Hematopoietic multipotent progenitor cell treated with erythropoietin and hydrocortisone succinate and interleukin-3 and kit ligand, for 4 days (in vitro differentiated cells): ENCODE measurements around the gene ANKRD29.

Source experiments
- DNase-seq: peaks from one replicate; pipeline ENCODE4 v3.0.0-alpha.2; 2015

Gene ANKRD29, protein sequence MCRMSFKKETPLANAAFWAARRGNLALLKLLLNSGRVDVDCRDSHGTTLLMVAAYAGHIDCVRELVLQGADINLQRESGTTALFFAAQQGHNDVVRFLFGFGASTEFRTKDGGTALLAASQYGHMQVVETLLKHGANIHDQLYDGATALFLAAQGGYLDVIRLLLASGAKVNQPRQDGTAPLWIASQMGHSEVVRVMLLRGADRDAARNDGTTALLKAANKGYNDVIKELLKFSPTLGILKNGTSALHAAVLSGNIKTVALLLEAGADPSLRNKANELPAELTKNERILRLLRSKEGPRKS

DNA sequence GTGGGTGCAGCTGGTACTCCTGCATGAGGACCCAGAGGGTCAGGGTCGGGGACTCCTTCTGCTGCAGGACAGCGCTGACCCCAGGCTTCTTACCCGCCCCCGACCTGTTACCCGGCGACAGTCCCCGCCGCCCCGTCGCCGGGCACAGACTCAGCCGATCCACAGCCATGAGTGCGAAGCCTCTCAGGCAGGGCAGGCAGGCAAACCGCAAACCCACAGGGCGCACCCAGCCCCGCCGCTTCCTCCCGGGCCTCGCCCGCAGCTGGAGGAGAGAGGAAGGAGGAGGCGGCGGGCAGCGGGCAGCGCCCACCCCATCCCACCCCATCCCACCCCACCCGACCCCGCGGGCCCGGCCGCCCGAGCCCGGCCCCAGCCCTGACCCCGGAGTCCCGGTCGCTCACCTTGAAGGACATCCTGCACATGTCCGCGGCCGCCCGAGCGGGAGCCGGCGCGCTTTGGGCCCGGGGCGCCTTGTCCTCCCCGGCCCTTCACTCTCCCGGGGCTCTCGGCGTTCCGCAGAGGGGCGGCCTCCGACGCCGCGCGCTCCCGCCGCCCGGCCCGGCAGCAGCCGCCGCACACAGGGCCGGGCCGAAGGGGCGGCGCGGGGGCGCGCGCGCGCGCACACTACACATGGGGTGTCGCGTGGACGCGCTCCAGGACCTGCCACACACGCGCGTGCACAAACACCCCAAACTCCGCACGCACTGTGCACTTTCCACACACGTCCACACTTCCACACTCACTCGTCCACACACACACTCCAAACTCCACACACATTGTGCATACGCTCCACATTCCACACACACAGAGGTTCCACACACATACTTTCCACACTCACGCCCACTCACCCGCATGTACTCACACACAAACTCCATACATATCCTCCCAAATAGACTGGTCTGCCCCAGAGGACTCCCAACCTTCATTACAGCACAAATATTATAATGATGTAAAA lies at the start of gene ANKRD29:
Gene ANKRD29, minus strand, starts transcription at position 603 of the 955 bp plus-strand sequence. Its CDS starts 181 bp downstream, at position 422.
- DNase-seq: peak; percentile 82

DNA sequence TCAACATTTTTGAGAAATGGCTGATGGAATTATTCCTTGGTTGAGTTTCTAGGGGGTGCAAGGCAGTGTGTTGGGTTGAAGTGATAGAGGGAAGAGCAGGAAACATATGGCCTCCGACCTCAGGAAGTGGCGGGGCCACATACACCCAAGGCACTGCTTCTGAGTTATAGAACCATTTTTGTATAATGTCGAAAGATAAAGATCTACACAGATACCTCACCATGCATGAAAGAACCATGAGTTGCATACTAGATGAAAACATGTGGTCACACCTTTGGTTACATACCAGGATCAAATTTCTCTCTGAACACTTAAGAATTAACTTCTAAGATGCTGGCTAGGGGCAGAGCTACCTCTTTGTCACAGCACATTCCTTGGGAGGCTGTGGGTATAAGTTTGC lies 49.7 kb upstream of the ANKRD29 start:
- peak; percentile 76 for DNase-seq

DNA sequence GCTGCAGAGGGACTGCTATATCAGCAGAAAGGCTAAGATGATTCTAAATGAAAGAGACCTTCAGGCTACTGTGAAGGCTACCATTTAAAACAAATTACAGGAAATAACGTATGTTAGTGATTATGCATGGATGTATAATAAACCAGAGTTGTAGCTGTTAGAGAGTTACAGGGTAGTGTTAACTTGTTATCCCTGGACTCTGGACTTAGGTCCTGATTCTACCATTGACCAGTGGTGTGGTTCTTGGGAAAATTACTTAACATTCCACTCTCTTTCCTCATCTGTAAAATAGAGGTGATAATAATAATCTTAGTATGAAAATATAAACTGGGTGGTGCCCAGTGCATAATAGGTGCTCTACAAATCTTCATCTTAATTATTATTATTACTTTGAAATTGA lies 48.7 kb upstream of the ANKRD29 start:
- no peak for DNase-seq

DNA sequence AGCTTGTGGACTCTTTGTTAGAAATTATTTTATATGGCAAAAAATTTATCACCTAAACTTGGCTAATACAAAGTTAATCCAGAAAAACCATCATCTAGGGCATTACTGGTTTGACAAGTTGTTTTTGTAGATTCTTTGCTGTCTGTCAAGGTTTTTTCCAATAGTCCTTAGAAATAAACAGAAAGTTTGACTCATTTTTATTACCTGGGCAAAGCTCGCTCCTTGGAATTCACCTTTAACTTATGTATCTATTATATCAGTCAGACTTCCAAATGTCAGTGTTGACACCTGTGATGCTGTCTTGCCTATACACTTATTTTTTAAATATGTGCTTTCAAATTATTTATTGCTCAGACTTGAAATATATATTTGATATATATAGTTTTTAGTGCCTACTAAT lies 48.2 kb upstream of the ANKRD29 start:
- DNase-seq: no peak

DNA sequence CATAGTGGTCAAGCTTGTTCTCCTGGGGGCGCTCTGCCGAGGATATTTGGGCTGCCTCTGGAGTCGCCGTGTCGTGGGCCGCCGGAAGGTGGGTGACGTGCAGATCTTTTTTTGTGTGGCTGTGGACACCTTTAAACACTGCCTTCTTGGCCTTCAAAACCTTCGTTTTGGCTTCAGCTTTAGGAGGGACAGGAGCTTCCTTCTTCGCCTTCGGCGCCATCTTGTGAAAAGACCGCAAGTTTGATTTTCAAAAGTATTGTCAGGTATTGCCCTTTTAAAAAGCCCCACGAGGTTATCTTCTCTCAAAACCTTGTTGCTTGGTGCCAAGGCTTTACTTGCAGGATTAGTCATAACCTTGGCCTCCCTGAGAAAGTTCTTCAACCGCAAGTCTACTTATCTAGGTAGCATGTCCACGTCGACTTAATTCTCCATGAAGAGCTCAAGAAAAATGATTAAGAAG lies 47.4 kb upstream of the ANKRD29 start:
- DNase-seq: peak; percentile 41

DNA sequence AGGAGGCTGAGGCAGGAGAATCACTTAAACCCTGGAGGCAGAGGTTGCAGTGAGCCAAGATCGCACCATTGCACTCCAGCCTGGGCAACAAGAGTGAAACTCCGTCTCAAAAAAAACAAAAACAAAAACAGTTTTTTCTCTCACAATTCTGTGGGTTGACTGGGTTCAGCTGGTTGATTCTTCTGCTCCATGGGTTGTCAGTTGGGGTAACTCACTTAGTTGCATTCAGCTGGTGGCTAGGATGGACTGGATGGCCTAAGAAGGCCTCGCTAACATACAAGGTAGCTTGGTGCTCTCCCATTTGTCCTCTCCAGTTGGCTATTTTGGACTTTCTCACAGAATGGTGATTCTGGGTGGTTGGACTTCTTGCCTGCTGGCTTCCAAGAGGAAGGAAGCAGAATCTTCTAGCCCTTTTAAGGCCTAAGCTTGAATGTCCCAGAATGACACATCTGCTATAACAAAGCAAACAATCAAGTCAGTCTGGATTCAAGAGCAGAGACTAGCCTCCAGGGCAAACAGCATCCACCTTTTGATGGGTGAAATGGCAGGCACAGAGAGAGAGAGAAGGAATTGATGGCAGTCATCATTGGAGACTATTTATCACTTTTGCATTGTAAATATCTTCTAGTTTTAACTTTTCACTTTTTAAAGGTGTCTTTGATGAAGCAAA lies 44.4 kb upstream of the ANKRD29 start:
- no peak for DNase-seq

DNA sequence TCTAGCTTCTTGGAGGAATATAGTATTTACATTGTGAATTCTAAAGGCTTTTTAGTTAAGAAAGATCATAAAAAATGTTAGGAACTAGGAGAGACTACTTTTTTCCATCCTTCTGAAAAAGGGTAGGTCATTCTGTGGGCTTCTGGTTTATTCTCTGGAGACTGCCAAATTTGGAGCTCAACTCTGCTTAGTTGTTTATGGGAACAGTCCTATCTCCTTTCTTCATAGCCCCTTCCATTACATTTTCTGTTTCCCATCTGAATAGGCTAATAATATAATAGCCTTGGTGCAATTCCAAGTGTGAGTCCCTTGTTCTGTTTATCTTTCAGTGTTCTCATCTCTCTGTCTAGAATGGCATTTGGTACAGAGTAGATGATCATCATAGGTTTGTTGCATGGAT lies 42.1 kb upstream of the ANKRD29 start:
- DNase-seq: no peak

DNA sequence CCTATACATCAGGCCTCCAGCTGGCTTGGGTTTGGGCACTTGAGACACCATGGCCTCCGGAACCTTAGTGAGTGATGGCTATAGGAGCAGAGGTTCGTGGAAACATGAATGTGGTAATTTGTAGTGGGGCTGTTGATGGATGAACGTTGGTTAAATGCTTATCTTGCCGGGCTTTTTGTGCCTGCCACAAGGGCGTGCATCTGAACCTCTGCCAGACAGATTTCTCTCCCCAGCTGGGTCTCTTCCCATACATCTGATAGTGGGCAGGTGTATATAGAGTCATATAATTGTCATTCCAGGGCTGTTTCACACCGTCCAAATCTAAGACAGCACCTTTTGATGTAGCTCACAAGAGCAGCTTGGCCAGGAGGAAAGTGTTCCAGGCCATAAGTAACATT lies 41.3 kb upstream of the ANKRD29 start:
- no peak for DNase-seq

DNA sequence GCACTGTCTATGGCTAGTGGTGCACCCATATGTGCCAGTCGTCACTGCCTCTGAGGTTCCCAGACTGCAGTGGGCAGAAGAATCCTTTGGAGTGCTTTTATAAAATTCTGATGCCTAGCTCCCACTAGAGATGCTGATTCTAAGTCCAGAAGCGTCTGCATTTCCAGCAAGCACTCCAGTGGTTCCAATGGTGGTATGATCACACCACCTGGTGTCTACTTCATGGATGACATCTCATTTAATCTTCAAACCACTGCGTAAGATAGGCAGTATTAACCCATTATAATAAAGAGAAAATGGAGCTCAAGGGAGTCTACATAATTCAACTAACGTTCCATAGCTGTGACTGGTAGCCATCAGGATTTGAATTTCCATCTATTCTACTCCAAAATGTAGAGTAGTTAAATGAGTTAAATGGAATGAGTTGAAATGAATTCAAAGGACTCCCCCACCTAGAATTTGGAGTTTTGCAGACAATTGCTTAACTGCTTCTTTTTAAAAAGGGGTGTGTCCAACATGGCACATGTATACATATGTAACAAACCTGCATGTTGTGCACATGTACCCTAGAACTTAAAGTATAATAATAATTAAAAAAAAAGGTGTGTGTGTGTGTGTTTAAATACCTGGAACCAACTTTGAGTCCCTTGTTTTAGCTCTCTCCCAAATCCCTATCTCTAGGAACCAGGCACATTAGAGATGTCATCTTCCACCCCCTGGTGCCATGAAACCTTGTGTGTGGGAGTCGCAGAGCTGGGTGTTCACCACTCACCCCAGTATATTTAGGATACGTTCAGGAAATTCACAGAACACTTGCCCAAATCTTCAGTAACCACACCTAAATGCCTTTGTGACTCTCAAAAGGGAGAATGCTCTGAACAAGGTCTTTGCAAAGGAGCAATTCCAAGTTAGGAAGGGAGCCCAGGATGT lies 40.6 kb upstream of the ANKRD29 start:
- DNase-seq: peak; percentile 80

DNA sequence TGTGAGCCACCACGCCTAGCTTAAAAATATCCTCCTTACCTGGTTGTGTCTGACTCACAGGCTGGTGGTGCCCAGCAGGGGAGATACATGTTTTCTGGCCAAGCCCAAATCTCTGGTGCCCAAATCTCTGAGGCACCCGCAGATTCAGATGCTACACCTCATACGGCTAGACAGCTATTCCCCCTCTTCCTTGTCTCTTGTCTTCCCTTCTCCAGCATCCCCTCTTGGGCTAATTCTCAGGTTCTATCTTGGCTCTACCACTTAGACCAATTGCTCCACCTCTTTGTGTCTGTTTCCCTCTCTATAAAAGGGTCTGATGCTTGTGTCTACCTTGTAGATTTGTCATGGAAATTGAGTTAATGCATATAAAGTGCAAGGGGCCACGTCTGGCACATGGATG lies 39.9 kb upstream of the ANKRD29 start:
- DNase-seq: no peak

DNA sequence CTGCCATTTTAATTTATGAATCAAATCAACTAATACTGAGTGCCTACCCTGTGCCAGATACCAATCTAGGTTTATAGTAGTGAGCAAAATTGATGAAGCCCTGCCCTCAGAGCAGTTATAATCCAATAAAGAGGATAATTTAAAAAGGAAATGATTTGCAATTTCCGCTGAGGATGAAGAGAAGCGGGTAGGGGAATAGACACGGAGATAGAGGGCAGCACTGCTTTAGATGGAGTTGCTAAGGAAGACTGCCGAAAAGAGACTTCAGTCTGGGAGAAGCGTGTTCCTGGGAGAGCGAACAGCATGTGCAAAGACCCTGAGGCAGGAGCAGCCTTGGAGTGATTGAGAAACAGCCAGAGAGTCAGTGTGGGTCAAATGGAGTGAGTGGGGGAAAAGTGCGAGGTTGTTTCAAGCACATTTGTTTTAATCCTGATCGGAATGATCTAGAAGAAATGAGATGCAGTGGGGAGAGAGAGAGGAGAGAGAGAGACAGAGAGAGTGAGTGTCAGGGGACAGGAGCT lies 38.9 kb upstream of the ANKRD29 start:
- DNase-seq: no peak

DNA sequence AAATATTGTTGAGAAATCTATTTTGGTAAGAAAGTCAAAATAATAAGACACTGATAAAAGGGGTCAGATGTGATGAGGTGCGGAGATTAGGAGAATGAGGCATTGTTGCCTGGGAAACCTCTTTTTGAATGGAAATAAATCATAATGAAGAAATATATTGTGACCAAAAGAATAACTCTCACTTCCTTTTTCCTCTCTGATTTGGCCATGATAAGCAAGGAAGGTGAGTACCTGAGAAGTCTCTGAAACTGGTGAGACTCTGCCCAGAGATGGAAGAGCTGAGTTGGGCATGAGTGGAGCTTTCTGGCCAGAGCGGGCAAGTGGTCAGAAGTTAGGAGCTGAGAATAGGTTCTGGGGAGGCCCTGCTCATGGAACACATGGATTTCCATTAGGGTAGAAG lies 38.3 kb upstream of the ANKRD29 start:
- no peak for DNase-seq

DNA sequence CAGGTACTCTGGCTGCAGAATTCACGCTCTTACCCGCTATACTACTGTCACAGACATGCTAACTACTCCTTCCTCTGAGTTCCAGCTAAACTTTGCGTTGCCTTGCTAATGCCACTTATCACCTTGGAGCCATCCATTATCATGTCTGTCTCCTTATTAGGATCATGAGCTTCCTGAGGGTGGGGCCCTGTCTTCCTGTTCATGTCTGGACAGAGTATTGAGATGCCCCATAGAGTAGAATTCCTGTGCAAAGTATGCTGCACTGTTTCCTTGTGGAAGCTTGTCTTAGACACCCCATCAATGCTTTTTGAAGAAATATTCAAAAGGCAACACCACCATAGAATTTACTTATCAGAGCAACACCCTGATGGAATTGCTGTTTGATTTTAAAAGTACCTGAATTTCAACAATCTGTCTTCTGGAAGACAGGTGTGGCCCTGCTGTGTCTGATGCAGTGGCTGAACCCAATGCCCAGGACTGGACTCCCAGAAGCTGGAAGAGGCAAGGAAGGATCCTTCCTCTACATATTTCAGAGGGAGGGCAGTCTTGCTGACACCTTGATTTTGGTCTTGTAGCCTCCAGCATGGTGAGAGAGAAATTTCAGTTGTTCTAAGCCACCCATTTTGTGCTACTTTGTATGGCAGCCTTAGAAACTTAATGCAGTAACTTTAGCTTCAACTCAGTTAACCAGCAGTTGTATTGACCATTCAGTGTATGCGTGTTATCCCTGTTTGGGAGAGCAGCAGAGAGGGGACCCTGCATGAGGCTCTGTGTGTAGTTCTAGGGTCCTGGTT lies 32.1 kb upstream of the ANKRD29 start:
- no peak for DNase-seq

DNA sequence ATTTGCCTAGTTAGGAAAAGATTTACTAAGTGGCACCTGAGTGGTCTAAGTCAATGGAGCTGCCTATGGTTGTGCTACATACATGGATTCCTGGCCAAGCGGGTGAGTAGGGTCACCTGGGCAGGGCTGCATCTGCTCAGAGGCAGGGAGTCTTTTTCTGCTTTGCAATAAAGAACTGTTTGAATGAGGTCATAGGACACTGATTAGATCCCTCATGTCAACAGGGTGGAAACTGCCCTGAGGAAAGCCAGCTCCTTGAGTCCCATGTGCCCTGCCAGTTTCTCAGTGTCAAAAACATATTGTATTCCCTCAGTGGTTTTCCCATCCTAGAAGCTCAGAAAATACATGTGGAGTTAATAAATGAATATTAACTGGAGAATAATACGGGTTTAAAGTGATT lies 31.1 kb upstream of the ANKRD29 start:
- DNase-seq: no peak

DNA sequence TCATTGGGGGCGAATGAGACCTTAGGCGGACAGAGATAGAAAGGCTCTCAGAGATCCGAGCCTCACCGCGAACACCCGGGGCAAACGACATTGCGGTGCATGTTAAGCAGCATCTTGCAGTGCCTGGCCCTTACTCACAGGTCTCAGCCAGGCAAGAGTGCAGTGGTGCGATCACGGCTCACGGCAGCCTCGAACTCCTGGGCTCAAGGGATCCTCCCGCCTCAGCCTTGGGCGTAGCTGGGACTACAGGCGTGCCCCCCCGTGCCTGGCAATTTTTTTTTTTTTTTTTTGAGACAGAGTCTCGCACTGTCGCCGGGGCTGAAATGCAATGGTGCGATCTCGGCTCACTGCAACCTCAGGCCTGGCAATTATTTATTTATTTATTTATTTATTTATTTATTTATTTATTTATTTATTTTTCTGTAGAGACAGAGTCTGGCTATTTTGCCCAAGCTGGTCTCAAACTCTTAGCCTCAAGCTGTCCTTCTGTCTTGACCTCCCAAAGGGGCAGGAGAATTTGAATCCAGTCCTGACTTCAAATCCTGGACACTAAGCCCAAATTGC lies 27.9 kb upstream of the ANKRD29 start:
- peak; percentile 31 for DNase-seq

DNA sequence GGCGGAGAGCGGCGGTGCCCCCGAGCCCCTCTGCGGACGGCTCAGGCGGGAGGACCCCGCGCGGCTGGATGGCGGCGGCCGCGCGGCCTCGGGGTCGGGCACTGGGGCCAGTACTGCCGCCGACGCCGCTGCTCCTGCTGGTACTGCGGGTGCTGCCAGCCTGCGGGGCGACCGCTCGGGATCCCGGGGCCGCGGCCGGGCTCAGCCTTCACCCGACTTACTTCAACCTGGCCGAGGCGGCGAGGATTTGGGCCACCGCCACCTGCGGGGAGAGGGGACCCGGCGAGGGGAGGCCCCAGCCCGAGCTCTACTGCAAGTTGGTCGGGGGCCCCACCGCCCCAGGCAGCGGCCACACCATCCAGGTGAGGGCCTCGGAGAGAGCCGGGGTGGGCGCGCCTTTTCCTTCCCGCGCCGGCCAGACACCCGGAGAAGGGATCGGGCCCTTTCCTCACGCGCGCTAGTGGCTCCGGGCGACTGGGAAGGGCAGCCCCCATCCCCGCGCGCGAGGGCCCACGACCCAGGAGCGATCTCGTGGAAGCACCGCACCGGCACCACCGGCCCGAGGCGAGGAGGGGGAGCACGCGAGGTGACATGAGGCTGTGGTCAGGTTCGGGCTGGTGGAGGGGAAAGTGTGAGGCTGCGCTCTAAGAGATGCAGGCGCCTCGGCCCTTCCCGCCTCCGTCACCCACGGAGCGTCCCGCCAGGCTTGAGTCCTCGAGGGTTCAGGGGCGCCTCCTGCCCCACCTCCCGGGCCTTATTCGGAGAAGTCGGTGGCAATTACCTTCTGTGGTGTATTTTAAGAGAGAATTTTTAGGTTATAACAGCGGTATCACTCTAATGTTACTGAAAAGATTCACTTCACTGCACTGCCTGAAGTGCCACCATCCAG lies 27.1 kb upstream of the ANKRD29 start:
- DNase-seq: peak; percentile 15

DNA sequence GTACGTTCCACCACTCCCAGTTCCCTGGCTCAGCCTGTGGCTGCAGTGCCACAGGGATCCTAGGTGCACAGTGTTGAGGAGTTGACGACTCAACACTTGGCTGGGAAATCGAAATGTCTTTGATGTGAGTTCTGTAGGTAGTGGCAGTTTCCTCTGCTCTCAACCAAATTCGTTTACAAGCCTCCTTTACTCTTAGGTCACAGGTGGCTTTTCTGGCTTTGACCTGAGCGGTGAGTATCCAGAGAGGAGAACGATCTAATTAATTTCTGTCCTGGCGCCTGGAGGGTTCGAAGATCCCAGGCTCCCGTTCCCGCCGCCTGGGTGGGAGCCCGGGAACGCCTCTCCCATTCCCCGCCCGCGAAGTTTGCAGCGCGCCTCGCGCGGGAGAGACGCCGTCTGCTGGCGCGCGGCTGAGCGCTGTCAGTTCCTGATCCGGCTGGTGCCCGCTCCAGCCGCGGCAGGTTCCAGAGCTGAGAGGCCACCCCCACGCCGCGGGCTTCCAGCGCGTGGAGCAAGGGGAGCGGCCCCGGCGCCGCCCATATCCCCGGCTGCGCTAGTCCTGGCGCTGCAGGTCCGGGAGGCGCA lies 26.4 kb upstream of the ANKRD29 start, which contains the start of gene LAMA3:
Gene LAMA3, plus strand, starts transcription at position 423 of the 585 bp plus-strand sequence. CDS start 231 bp downstream, outside the sequence.
- DNase-seq: peak; percentile 64

DNA sequence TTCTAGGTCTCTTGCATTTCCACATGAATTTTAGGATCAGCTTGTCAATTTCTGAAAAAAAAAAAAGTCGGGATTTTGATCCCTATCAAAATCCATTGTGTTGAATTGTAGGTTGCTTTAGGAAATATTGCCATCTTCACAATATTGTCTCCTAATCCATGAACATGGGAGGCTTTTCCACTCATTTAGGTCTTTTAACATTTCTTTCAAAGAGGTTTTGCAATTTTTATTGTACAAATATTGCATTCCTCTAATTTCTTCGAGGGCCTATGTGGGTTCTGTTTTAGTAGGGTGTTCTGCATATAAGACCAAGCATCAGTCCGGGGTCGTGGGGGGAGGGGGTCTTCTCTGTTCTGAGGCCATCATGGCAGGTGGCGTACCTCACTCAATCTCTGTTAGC lies 25.8 kb upstream of the ANKRD29 start:
- no peak for DNase-seq
